ENCODE data around the gene HRAS.

- no peak for TF ChIP-seq CTCF (conservative IDR thresholded peaks at IDR 0.05; ENCODE audit: low read depth, low read length)
- TF ChIP-seq EZH2 (IDR thresholded peaks at IDR 0.05; ENCODE audit: low read length, unreplicated experiment) = no peak
These were observed 6.1 kb upstream of the HRAS start for GRCh38 chr11:541433-541885.
